SK-N-SH (cell line): ENCODE data around the gene VARS1.

Source experiments
- EP300 ChIP-seq, 2 experiments: IDR thresholded peaks; 2 replicates each; pipeline versions ENCODE4 v1.4.0 to v1.6.1; 2012; ENCODE audit warnings: borderline replicate concordance in 1 of 2, low read depth in 1 of 2, low read length in 1 of 2
- FOSL2 ChIP-seq: IDR thresholded peaks from 2 replicates; pipeline ENCODE4 v1.4.0; 2012; ENCODE audit warnings: low read depth, mild to moderate bottlenecking, moderate library complexity, borderline replicate concordance
- JUND ChIP-seq: IDR thresholded peaks from 2 replicates; pipeline ENCODE4 v1.4.0; 2012
- NFIC ChIP-seq: IDR thresholded peaks from 2 replicates; pipeline ENCODE4 v1.4.0; 2012; ENCODE audit warnings: borderline replicate concordance
- POLR2AphosphoS5 ChIP-seq: IDR thresholded peaks from 2 replicates; pipeline ENCODE4 v1.6.1; 2012; ENCODE audit warnings: low read depth, low read length
- RFX5 ChIP-seq: IDR thresholded peaks from 2 replicates; pipeline ENCODE4 v1.6.1; 2012; ENCODE audit warnings: mild to moderate bottlenecking, improper control_type of control experiment, low read length
- TF ChIP-seq, protein P1 (sequence below): IDR thresholded peaks from 2 replicates; pipeline ENCODE4 v1.4.0; 2012; ENCODE audit warnings: low read depth
- TF ChIP-seq, protein P2 (sequence below): fragments of 200-600 bp; sonication (generic); IDR thresholded peaks from 2 replicates; pipeline ENCODE4 v1.6.1; 2017; ENCODE audit warnings: antibody characterized with exemption, mild to moderate bottlenecking, moderate library complexity
- TF ChIP-seq, protein P3 (sequence below): fragments of 150-350 bp; IDR thresholded peaks from 2 replicates; pipeline ENCODE4 v1.6.1; 2016; ENCODE audit warnings: mild to moderate bottlenecking, low read depth, low read length

DNA sequence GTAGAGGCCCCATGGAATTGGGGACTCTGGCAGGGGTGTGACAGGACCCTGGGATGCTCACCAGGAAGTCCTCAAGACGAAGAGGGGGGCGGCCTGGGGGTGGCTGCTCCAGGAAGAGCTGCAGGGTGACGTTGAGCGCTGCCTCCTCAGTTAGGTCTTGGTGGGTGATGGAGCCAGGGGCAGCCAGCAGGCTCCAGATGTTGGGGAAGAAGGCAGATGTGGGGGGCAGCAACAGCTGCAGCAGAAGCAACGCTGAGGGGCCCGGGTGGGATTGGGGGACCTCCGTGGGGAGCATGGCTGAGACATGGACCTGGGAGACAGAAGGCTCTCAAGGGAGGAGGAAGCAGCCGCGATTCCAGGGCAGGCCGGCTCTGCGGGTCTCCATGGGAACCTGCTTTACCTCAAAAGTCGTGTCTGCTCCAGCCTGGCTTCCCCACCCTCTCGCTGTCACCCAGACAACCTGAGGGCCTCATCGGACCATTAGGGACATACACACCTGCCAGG, 19.0 kb downstream of the VARS1 start:
- TF ChIP-seq, protein P1, sequence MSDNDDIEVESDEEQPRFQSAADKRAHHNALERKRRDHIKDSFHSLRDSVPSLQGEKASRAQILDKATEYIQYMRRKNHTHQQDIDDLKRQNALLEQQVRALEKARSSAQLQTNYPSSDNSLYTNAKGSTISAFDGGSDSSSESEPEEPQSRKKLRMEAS: no peak
- no peak for TF ChIP-seq NFIC
- TF ChIP-seq, protein P2, sequence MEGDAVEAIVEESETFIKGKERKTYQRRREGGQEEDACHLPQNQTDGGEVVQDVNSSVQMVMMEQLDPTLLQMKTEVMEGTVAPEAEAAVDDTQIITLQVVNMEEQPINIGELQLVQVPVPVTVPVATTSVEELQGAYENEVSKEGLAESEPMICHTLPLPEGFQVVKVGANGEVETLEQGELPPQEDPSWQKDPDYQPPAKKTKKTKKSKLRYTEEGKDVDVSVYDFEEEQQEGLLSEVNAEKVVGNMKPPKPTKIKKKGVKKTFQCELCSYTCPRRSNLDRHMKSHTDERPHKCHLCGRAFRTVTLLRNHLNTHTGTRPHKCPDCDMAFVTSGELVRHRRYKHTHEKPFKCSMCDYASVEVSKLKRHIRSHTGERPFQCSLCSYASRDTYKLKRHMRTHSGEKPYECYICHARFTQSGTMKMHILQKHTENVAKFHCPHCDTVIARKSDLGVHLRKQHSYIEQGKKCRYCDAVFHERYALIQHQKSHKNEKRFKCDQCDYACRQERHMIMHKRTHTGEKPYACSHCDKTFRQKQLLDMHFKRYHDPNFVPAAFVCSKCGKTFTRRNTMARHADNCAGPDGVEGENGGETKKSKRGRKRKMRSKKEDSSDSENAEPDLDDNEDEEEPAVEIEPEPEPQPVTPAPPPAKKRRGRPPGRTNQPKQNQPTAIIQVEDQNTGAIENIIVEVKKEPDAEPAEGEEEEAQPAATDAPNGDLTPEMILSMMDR: no peak
- TF ChIP-seq FOSL2: no peak
- TF ChIP-seq RFX5: no peak
- TF ChIP-seq, protein P3, sequence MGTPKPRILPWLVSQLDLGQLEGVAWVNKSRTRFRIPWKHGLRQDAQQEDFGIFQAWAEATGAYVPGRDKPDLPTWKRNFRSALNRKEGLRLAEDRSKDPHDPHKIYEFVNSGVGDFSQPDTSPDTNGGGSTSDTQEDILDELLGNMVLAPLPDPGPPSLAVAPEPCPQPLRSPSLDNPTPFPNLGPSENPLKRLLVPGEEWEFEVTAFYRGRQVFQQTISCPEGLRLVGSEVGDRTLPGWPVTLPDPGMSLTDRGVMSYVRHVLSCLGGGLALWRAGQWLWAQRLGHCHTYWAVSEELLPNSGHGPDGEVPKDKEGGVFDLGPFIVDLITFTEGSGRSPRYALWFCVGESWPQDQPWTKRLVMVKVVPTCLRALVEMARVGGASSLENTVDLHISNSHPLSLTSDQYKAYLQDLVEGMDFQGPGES: no peak
- TF ChIP-seq JUND: no peak
- no peak for TF ChIP-seq EP300 (IDR thresholded peaks at IDR 0.05; ENCODE audit: borderline replicate concordance in 1 of 2, low read depth in 1 of 2, low read length in 1 of 2)
- TF ChIP-seq POLR2AphosphoS5: no peak
